GM23248 (cell line): ENCODE results near the gene ABCA3. TPM values are rescaled to one million over a fixed set of nuclear protein-coding genes. Genes with fewer than 3 reads are reported as not detected.

ENCODE experiments used
- DNase-seq: peaks from one replicate; pipeline ENCODE4 v3.0.0-alpha.2; 2015
- H2AFZ ChIP-seq: fragments of 200-600 bp; sonication (generic); 2 replicates; pipeline ENCODE4 v1.6.1; 2016; ENCODE audit warnings: antibody characterized with exemption
- H3F3A ChIP-seq: fragments of 200-600 bp; sonication (generic); 2 replicates; pipeline ENCODE4 v1.6.1; 2016; ENCODE audit warnings: mild to moderate bottlenecking, antibody characterized with exemption, mixed run types; ENCODE audit not compliant: insufficient read depth
- H3K27ac ChIP-seq: fragments of 200-600 bp; sonication (generic); 2 replicates; pipeline ENCODE4 v1.5.1; 2016; ENCODE audit warnings: mild to moderate bottlenecking
- H3K27me3 ChIP-seq: fragments of 200-600 bp; sonication (generic); replicated peaks from 2 replicates; pipeline ENCODE4 v1.6.1; 2016; ENCODE audit warnings: mild to moderate bottlenecking; ENCODE audit not compliant: insufficient read depth
- H3K36me3 ChIP-seq: fragments of 200-600 bp; sonication (generic); 2 replicates; pipeline ENCODE4 v1.6.1; 2016; ENCODE audit warnings: low read depth, mild to moderate bottlenecking
- H3K4me1 ChIP-seq: fragments of 200-600 bp; sonication (generic); 2 replicates; pipeline ENCODE4 v1.6.1; 2016; ENCODE audit warnings: mild to moderate bottlenecking; ENCODE audit not compliant: insufficient read depth
- H3K4me2 ChIP-seq: fragments of 200-600 bp; sonication (generic); one replicate; pipeline ENCODE4 v1.6.1; 2016; ENCODE audit warnings: mild to moderate bottlenecking; ENCODE audit not compliant: unreplicated experiment
- H3K4me3 ChIP-seq: fragments of 200-600 bp; sonication (generic); 2 replicates; pipeline ENCODE4 v1.5.1; 2016; ENCODE audit warnings: mild to moderate bottlenecking
- H3K79me2 ChIP-seq: fragments of 200-600 bp; sonication (generic); 2 replicates; pipeline ENCODE4 v1.6.1; 2016; ENCODE audit warnings: mild to moderate bottlenecking; ENCODE audit not compliant: insufficient read depth
- H3K9ac ChIP-seq: fragments of 200-600 bp; sonication (generic); 2 replicates; pipeline ENCODE4 v1.6.1; 2016; ENCODE audit warnings: mild to moderate bottlenecking
- H3K9me2 ChIP-seq: fragments of 200-600 bp; sonication (generic); 2 replicates; pipeline ENCODE4 v1.6.1; 2016; ENCODE audit warnings: mixed run types, mild to moderate bottlenecking, moderate library complexity; ENCODE audit not compliant: insufficient read depth
- H3K9me3 ChIP-seq: fragments of 200-600 bp; sonication (generic); one replicate; pipeline ENCODE4 v1.6.1; 2017; ENCODE audit warnings: low read depth
- H4K20me1 ChIP-seq: fragments of 200-600 bp; sonication (generic); 2 replicates; pipeline ENCODE4 v1.6.0; 2016; ENCODE audit not compliant: insufficient read depth
- EZH2 ChIP-seq: fragments of 200-600 bp; sonication (generic); IDR thresholded peaks from 2 replicates; pipeline ENCODE4 v1.6.1; 2018; ENCODE audit warnings: antibody characterized with exemption, mild to moderate bottlenecking; ENCODE audit not compliant: insufficient read depth, poor library complexity, severe bottlenecking
- EZH2phosphoT487 ChIP-seq: fragments of 200-600 bp; sonication (generic); IDR thresholded peaks from 2 replicates; pipeline ENCODE4 v1.6.1; 2018; ENCODE audit warnings: antibody characterized with exemption, moderate library complexity, mild to moderate bottlenecking, low read depth; ENCODE audit not compliant: insufficient read depth
- WGBS, 2 experiments: methylation state at CpG; one replicate each; pipeline ENCODE4 v1.1.6; 2015 to 2017; ENCODE audit warnings: low lambda C conversion rate in 2 of 2, low coverage in 1 of 2; ENCODE audit errors: missing lambda C conversion rate in 2 of 2; 5-methylcytosine and 5-hydroxymethylcytosine counted together
- in situ Hi-C: fragments of 300-500 bp; cut with MboI; formaldehyde crosslinking; loops from 2 replicates; pipeline ENCODE4 v1.15.0; 2020
- polyA plus RNA-seq: library from polyadenylated mRNA; unstranded; fragments of >200 nt; fragmentation: Nextera tagmentation; extraction: Ambion mirVana; gene quantifications from 2 replicates; pipeline ENCODE4 v1.2.1, GENCODE V29; 2016
- total RNA-seq: library from RNA; depleted of rRNA; stranded (reverse); fragments of >200 nt; shearing (Covaris generic); gene quantifications from 2 replicates; pipeline ENCODE4 v1.2.3, GENCODE V29; 2014

Gene ABCA3
- total and polyA plus RNA-seq, 2 experiments from 2014 or later, result 0.64 to 0.76 TPM

GRCh38 chr16:2280461-2280860 is 60.1 kb downstream of the ABCA3 start:
- H3K9ac ChIP-seq, result no peak overlapping the region
- H3K4me1 ChIP-seq, result no peaks in the 10 kb centered on the region
- H3K9me3 ChIP-seq, result no peaks in the 10 kb centered on the region
- DNase-seq, result no peak
- in situ Hi-C loops, result no loop called here
- H3K79me2 ChIP-seq, result no peaks in the 10 kb centered on the region
- H3K36me3 ChIP-seq, result no peaks in the 10 kb centered on the region
- no peaks in the 10 kb centered on the region for H3K9me2 ChIP-seq
- H3K4me2 ChIP-seq, result no peak overlapping the region
- 83 to 90% methylated on average over 6 to 8 of the region's 8 CpGs for WGBS, 2 experiments
- no peaks in the 10 kb centered on the region for H3K27me3 ChIP-seq
- H4K20me1 ChIP-seq, result no peaks in the 10 kb centered on the region
- no peak overlapping the region for H2AFZ ChIP-seq
- no peak overlapping the region for H3K4me3 ChIP-seq
- no peaks in the 10 kb centered on the region for H3F3A ChIP-seq
- H3K27ac ChIP-seq, result no peak overlapping the region
- no peak for TF ChIP-seq EZH2phosphoT487
- TF ChIP-seq EZH2, result no peak

DNA sequence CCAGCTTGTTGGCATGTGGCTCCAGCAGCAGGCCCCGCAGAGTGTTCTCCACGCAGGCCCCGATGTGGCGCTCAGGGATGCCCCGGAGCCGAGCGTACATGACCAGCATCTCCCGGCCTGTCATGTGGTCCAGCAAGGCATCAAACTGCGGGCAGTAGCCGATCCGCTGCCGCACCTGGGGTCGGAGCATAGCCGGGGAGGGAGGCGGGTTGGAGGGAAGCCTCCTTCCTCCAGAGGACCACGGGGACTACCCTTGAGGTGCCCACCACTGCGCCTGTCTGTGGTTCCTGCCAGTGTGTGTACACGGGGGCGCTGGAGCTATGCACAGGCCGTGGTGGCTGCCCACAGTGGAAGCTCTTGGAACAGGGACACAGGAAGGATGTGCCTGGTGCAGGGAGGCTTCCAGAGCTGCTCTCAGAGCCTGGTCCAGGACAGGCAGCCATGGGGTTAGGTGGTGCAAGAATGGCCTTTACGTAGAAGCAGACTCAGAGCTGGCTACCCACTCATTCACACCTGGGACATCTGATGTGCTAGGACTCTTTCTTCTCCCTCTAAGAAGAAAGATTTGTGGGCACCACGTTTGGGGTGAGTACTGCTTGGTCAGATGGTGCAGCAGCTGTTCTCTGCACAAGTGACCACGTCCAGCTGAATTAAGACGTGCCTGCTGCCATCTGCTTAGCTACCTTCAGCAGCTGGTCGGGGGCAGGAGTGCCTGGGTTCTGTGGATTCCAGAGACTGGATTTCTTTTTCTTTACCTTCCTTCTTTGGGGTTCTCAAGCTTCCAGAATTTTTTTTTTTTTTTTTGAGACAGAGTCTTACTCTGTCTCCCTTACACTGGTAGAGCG is 61.4 kb downstream of the ABCA3 start:
- Histone ChIP-seq H3K9me3 (no peaks in the 10 kb centered on the region), H3K4me3 (no peak overlapping the region), H3K27ac (no peak overlapping the region), H3K9ac (no peak overlapping the region), H2AFZ (no peak overlapping the region), H4K20me1 (no peaks in the 10 kb centered on the region), H3F3A (no peaks in the 10 kb centered on the region), H3K4me2 (no peak overlapping the region), H3K4me1 (no peaks in the 10 kb centered on the region), H3K27me3 (no peaks in the 10 kb centered on the region), H3K36me3 (no peaks in the 10 kb centered on the region), H3K9me2 (no peaks in the 10 kb centered on the region), H3K79me2 (no peaks in the 10 kb centered on the region)
- in situ Hi-C loops, result no loop called here
- TF ChIP-seq EZH2 (no peak), EZH2phosphoT487 (no peak)
- 80% methylated on average over 25 of the region's 26 CpGs for WGBS, 2 experiments
- no peak for DNase-seq

DNA sequence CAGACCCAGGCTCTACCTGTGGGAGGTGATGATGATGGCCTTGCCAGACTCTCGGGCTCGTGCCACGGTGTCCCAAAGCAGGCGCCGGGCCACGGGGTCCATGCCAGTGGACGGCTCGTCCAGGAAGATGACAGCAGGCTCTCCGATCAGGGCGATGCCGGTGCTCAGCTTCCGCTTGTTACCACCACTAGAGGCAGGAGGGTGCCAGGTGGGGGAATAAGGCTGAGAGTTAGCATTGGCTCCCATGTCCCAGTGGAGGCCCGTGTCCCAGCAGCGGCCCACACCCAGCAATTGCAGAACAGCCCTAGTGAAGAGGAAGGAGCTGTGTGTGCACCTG is 62.3 kb downstream of the ABCA3 start:
- Histone ChIP-seq H3K4me1 (no peaks in the 10 kb centered on the region), H3K36me3 (no peaks in the 10 kb centered on the region), H3K4me2 (no peak overlapping the region), H3K9me3 (no peaks in the 10 kb centered on the region), H3K27ac (no peak overlapping the region), H2AFZ (no peak overlapping the region), H3K9me2 (no peaks in the 10 kb centered on the region), H3K4me3 (no peak overlapping the region), H3F3A (no peaks in the 10 kb centered on the region), H4K20me1 (no peaks in the 10 kb centered on the region), H3K79me2 (no peaks in the 10 kb centered on the region), H3K27me3 (no peaks in the 10 kb centered on the region), H3K9ac (no peak overlapping the region)
- no peak for DNase-seq
- TF ChIP-seq EZH2 (no peak), EZH2phosphoT487 (no peak)
- in situ Hi-C loops, result no loop called here
- 87 to 92% methylated on average over 10 to 14 of the region's 14 CpGs for WGBS, 2 experiments

DNA sequence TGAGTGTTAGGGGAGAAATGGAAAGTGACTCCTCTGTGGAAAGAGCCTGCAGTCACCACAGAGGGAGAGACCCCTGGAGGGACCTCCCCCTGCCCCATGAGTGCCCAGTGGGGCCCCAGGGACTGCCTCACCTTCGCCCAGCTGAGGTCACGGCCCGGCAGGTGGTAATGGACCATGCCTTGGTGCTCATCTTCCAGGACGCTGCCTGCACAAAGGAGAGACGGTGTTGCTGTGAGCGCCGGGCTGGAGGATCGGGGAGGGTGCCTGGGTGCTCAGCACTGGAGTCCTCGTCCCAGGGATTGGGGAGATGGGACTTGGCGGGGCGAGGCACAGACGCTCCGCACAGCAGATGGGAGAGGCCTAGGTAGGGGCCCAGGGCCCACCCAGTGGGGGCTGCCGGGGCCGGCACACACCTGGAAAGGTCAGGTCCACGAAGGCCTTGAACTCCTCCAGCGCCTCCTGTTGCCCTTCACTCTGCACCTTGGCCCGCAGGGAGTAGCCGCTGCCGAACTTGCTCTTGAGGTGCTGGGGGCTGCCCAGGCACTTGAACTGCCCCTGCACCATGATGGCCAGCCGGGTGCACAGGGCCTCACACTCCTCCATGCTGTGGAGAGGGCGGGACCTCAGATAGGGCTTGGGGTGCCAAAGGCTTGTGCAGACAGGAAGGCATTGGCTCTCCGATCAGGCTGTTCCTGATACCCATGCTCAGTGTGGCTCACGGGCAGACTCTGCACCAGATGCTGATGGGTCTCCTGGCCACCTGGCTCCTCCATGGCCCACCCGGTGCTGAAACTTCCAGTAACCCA is 62.9 kb downstream of the ABCA3 start:
- in situ Hi-C loops, result no loop called here
- 77 to 81% methylated on average over 23 to 24 of the region's 25 CpGs for WGBS, 2 experiments
- no peak overlapping the region for H3K27ac ChIP-seq
- H4K20me1 ChIP-seq, result no peaks in the 10 kb centered on the region
- no peaks in the 10 kb centered on the region for H3K9me2 ChIP-seq
- no peaks in the 10 kb centered on the region for H3K4me1 ChIP-seq
- no peaks in the 10 kb centered on the region for H3K36me3 ChIP-seq
- no peaks in the 10 kb centered on the region for H3K27me3 ChIP-seq
- TF ChIP-seq EZH2 (no peak), EZH2phosphoT487 (no peak)
- no peaks in the 10 kb centered on the region for H3K9me3 ChIP-seq
- no peak overlapping the region for H2AFZ ChIP-seq
- no peaks in the 10 kb centered on the region for H3K79me2 ChIP-seq
- no peak overlapping the region for H3K4me2 ChIP-seq
- no peaks in the 10 kb centered on the region for H3F3A ChIP-seq
- no peak overlapping the region for H3K9ac ChIP-seq
- DNase-seq, result no peak
- no peak overlapping the region for H3K4me3 ChIP-seq
